Measurements from ENCODE around the gene CLIC4.

DNA sequence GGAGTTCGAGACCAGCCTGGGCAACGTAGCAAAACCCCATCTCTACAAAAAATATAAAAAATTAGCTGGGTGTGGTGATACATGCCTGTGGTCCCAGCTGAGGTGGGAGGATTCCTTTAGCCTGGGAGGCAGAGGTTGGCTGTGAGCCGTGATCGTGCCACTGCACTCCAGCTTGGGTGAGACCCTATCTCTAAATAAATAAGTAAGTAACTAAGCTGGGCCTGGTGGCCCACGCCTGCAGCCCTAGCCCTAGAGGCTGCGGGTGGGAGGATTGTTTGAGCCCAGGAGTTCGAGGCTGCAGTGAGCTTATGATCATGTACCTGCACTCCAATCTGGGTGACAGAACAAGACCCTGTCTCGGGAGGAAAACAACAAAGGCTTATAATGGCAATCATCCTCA lies 4.6 kb downstream of the CLIC4 start:
- TF ChIP-seq POLR2A (IDR thresholded peaks at IDR 0.05) = no peak
- TF ChIP-seq, protein P1, sequence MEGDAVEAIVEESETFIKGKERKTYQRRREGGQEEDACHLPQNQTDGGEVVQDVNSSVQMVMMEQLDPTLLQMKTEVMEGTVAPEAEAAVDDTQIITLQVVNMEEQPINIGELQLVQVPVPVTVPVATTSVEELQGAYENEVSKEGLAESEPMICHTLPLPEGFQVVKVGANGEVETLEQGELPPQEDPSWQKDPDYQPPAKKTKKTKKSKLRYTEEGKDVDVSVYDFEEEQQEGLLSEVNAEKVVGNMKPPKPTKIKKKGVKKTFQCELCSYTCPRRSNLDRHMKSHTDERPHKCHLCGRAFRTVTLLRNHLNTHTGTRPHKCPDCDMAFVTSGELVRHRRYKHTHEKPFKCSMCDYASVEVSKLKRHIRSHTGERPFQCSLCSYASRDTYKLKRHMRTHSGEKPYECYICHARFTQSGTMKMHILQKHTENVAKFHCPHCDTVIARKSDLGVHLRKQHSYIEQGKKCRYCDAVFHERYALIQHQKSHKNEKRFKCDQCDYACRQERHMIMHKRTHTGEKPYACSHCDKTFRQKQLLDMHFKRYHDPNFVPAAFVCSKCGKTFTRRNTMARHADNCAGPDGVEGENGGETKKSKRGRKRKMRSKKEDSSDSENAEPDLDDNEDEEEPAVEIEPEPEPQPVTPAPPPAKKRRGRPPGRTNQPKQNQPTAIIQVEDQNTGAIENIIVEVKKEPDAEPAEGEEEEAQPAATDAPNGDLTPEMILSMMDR (IDR thresholded peaks at IDR 0.05) = no peak

Data from Peyer's patch (tissue), 4 donors.